ENCODE results near the gene GSDME.
A peak's percentile ranks its signal among the peaks of the same experiment; 100 is the strongest.

Gene GSDME

GRCh38 chr7:24665564-24666294 is 91.5 kb downstream of the GSDME start:
- Histone ChIP-seq H3K4me3 (ENCODE audit: low read depth, low read length) (no peak overlapping the region), H3K27ac (ENCODE audit: extremely low read depth, low read depth, low read length) (no peak overlapping the region), H3K36me3 (ENCODE audit: control insufficient read depth in 2 of 2, insufficient read depth in 1 of 2, low read length in 2 of 2) (no peaks in the 10 kb centered on the region), H3K9me3 (ENCODE audit: control insufficient read depth, insufficient read depth, low read depth, low read length) (no peaks in the 10 kb centered on the region), H3K4me1 (ENCODE audit: control insufficient read depth, insufficient read depth, low read length) (no peaks in the 10 kb centered on the region)
- no peak for TF ChIP-seq ZNF571 (tag by site-specific recombination; IDR thresholded peaks at IDR 0.05)
- no peak for TF ChIP-seq ZBTB17 (tag by site-specific recombination; IDR thresholded peaks at IDR 0.05)
- no peak for TF ChIP-seq ZNF175 (tag by site-specific recombination; IDR thresholded peaks at IDR 0.05)
- no peak for TF ChIP-seq ZNF785 (tag by site-specific recombination; IDR thresholded peaks at IDR 0.05)
- TF ChIP-seq YY2 (tag by site-specific recombination; IDR thresholded peaks at IDR 0.05): no peak
- no peak for TF ChIP-seq ZNF558 (tag by site-specific recombination; IDR thresholded peaks at IDR 0.05)
- TF ChIP-seq ZSCAN23 (tag by site-specific recombination; IDR thresholded peaks at IDR 0.05): no peak
- TF ChIP-seq ZNF366 (tag by site-specific recombination; conservative IDR thresholded peaks at IDR 0.05): 0 out of 2 replicates have a peak, but pooled peaks have one; percentile 33
- peak; percentile 71 for TF ChIP-seq ZNF654 (tag by site-specific recombination; IDR thresholded peaks at IDR 0.05; ENCODE audit: low read depth)
- no peak for TF ChIP-seq ZIC2 (tag by site-specific recombination; IDR thresholded peaks at IDR 0.05)
- no peak for TF ChIP-seq TCF7L2 (IDR thresholded peaks at IDR 0.05; ENCODE audit: borderline replicate concordance, low read depth, low read length)
- ChIA-PET CTCF (interaction anchor here (0.6 to 7.3 kb wide), 42 partner anchors 9 to 801 kb away, joined by 3 to 42 read pairs (median 3); partner anchors contain the start of gene PALS2), POLR2A (no interaction called here)

GRCh38 chr7:24660546-24660945 is 96.7 kb downstream of the GSDME start:
- no peaks in the 10 kb centered on the region for H3K9me3 ChIP-seq (ENCODE audit: control insufficient read depth, insufficient read depth, low read depth, low read length)
- H3K4me3 ChIP-seq (ENCODE audit: low read depth, low read length): no peak overlapping the region
- POLR2A ChIA-PET: no interaction called here
- no peak overlapping the region for H3K27ac ChIP-seq (ENCODE audit: extremely low read depth, low read depth, low read length)
- CTCF ChIA-PET: interaction anchor here (0.6 kb wide), 1 partner anchor 56 kb away, joined by 3 read pairs; no protein-coding TSS in a partner anchor
- H3K4me1 ChIP-seq (ENCODE audit: control insufficient read depth, insufficient read depth, low read length): no peaks in the 10 kb centered on the region
- no peak for TF ChIP-seq ZNF561 (tag by site-specific recombination; IDR thresholded peaks at IDR 0.05; ENCODE audit: borderline replicate concordance)
- no peak for TF ChIP-seq ZNF639 (tag by site-specific recombination; IDR thresholded peaks at IDR 0.05)
- TF ChIP-seq ZNF404 (tag by site-specific recombination; IDR thresholded peaks at IDR 0.05): no peak
- no peak for TF ChIP-seq ZSCAN30 (tag by site-specific recombination; IDR thresholded peaks at IDR 0.05)
- no peaks in the 10 kb centered on the region; a peak in 1 of 3 replicates for H3K36me3 ChIP-seq (ENCODE audit: control insufficient read depth in 2 of 2, insufficient read depth in 1 of 2, low read length in 2 of 2)

- POLR2A ChIA-PET: no interaction called here
- CTCF ChIA-PET: interaction anchor here (0.6 kb wide), 1 partner anchor 158 kb away, joined by 3 read pairs; no protein-coding TSS in a partner anchor
Observed at GRCh38 chr7:24659505-24659904, 97.8 kb downstream of the GSDME start.

More at GRCh38 chr7:24659505-24659904, 97.8 kb downstream of the GSDME start:
- H3K27ac ChIP-seq (ENCODE audit: extremely low read depth, low read depth, low read length): no peak overlapping the region
- no peaks in the 10 kb centered on the region for H3K4me1 ChIP-seq (ENCODE audit: control insufficient read depth, insufficient read depth, low read length)
- TF ChIP-seq IKZF3 (tag by site-specific recombination; IDR thresholded peaks at IDR 0.05) (no peak), HOXC10 (CRISPR knock-in tag; IDR thresholded peaks at IDR 0.05) (no peak), ZNF10 (tag by site-specific recombination; IDR thresholded peaks at IDR 0.05) (no peak), ZNF391 (tag by site-specific recombination; IDR thresholded peaks at IDR 0.05; ENCODE audit: borderline replicate concordance, low read depth) (no peak), ZNF514 (tag by site-specific recombination; IDR thresholded peaks at IDR 0.05) (no peak), ZNF776 (tag by site-specific recombination; IDR thresholded peaks at IDR 0.05; ENCODE audit: borderline replicate concordance) (no peak), ZNF600 (tag by site-specific recombination; IDR thresholded peaks at IDR 0.05) (no peak), ZNF785 (tag by site-specific recombination; IDR thresholded peaks at IDR 0.05) (no peak), GLIS1 (tag by site-specific recombination; IDR thresholded peaks at IDR 0.05) (no peak), ZNF202 (tag by site-specific recombination; IDR thresholded peaks at IDR 0.05; ENCODE audit: borderline replicate concordance) (no peak), ZNF292 (tag by site-specific recombination; IDR thresholded peaks at IDR 0.05; ENCODE audit: borderline replicate concordance, low read depth) (no peak), ZNF571 (tag by site-specific recombination; IDR thresholded peaks at IDR 0.05) (no peak), ZXDB (tag by site-specific recombination; IDR thresholded peaks at IDR 0.05) (no peak), ZNF175 (tag by site-specific recombination; IDR thresholded peaks at IDR 0.05) (no peak)
- H3K36me3 ChIP-seq (ENCODE audit: control insufficient read depth in 2 of 2, insufficient read depth in 1 of 2, low read length in 2 of 2): no peaks in the 10 kb centered on the region; a peak in 1 of 3 replicates
- H3K9me3 ChIP-seq (ENCODE audit: control insufficient read depth, insufficient read depth, low read depth, low read length): no peaks in the 10 kb centered on the region
- H3K4me3 ChIP-seq (ENCODE audit: low read depth, low read length): no peak overlapping the region

Measured in HEK293 (cell line).